Cerebellar nuclear complex (tissue), 1 donor: ENCODE results near the gene WWOX.
A peak's percentile ranks its signal among the peaks of the same experiment; 100 is the strongest.

Source experiments
- DNase-seq, 2 experiments: peaks; one replicate each; lab custom pipeline; 2025; lab: John Stamatoyannopoulos, UW

Gene WWOX

DNA sequence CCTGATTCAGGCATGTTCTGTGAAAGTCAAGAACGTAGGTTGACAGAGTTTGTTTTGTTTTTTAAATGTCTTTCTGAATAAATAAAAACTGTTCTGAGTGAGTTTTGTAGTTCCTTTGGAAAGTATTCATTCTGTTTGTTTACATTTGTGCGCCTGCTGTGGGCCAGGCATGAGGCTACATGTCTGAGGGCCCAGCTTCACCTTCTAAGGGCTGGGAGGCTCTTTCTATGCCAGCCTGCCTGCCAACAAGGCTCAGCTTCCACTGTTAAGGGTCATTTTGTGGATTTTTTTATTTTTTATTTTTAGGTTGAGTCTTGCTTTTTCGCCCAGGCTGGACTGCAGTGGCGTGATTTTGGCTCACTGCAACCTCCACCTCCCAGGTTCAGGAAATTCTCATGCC, 6.1 kb downstream of the WWOX start:
- DNase-seq: no peak

DNA sequence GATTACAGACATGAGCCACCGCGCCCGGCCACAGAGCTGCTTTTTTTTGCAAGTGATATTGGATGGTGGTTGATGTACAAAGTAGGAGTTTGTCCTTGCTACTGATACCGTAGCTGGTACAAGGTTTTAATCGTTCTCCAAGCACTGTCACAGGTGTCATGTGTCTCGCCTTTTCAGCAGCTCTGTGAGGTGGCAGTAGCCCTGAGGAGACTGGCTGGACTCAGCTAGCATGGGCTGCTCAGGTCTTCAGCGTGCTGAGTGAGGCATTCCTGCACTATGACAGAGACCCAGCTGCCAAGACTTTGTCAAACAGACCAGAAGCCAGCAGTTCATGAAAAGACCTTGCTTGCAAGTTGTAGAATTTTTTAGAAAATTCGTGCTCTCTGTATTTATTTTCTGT, 7.2 kb downstream of the WWOX start:
- no peak for DNase-seq

GRCh38 chr16:78108451-78108850, 9.0 kb downstream of the WWOX start:
- DNase-seq: no peak

GRCh38 chr16:78113258-78113657, 13.8 kb downstream of the WWOX start:
- DNase-seq: no peak

DNA sequence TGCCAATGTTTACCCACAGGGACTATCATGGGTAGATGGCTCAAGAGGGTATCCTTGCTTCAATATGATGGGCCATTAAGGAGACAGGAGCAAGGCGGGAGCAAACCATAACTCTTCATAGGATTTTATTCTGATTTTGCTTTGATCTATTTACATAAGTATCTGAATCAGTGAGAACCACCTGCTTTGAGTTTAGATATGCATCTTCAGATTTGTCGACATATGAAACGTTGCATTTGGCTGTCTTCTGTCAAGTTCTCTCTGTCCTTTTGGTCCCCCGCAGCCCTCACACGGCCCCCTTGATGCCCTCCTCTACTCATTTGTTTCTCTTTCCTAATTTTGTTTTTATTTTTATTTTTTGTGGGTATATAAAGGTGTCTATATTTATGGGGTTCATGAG, 16.2 kb downstream of the WWOX start:
- no peak for DNase-seq

GRCh38 chr16:78116946-78117345, 17.5 kb downstream of the WWOX start:
- no peak for DNase-seq

- no peak for DNase-seq
These were observed 17.9 kb downstream of the WWOX start for GRCh38 chr16:78117391-78117790.

GRCh38 chr16:78118469-78119025, 19.1 kb downstream of the WWOX start:
- no peak for DNase-seq

- peak in 1 of 2 experiments; percentile 52 for DNase-seq
These were observed 23.4 kb downstream of the WWOX start for GRCh38 chr16:78122774-78123315.

- no peak for DNase-seq
These were observed 25.8 kb downstream of the WWOX start for GRCh38 chr16:78125112-78125844.

- no peak for DNase-seq
These were observed 27.2 kb downstream of the WWOX start for GRCh38 chr16:78126662-78127061.

- no peak for DNase-seq
These were observed 27.7 kb downstream of the WWOX start for GRCh38 chr16:78127130-78127529.

DNA sequence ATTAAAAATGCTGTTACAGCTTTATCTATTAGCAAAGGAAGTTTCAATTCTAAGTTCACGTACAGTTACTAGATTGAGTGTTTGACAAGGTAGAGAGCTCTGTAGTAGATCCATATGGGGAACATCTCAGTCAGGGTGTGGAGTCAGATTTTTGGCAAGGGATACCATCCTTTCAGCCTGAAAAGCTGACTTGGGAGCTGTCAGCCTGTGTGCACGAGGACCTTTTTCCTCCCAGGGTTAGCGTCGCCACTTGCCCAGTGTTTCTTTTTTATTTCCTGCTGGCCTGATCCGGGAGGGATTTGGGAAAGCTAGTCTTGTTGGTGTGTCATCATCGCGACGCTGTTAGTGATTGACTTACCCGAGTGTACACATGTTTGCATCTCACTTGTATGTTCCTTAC, 29.5 kb downstream of the WWOX start:
- no peak for DNase-seq

DNA sequence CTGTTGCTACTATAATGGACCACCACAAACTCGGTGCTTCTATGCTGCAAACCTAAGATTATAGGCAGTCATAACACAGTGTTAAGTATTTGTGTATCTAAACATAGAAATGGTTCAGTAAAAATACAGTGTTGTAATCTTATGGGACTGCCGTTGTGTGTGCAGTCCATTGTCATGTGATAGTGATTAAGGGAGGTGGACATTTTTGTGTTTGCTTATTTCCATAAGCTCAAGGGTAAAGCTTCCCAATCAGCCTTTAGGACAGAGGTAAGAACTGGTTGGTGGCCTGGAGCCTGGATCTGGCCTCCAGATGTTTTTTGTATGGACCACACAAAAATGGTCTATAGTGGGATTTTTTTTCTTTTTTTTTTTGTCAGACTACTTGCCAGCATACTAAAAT, 29.9 kb downstream of the WWOX start:
- no peak for DNase-seq

- DNase-seq: no peak
These were observed 30.7 kb downstream of the WWOX start for GRCh38 chr16:78130083-78130608.

GRCh38 chr16:78130950-78131349, 31.5 kb downstream of the WWOX start:
- DNase-seq: no peak

DNA sequence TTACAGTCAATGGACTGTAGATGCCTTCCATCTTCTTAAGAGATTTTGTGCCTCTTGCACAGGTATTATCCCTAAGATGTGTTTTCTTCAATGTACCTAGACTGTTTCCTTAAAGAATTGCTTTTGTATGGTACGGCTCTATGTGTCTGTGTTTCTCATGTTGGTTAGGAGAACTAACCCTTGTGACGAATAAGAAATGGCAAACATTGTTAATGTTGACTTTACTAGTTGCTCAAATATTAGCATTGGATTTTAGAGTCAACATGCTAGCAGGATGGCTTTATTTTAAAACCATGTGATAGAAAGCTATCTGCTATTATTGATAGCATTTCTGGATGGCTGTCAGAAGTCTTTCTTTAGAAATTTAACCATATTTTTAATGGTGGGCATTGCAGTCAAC, 34.5 kb downstream of the WWOX start:
- no peak for DNase-seq

DNA sequence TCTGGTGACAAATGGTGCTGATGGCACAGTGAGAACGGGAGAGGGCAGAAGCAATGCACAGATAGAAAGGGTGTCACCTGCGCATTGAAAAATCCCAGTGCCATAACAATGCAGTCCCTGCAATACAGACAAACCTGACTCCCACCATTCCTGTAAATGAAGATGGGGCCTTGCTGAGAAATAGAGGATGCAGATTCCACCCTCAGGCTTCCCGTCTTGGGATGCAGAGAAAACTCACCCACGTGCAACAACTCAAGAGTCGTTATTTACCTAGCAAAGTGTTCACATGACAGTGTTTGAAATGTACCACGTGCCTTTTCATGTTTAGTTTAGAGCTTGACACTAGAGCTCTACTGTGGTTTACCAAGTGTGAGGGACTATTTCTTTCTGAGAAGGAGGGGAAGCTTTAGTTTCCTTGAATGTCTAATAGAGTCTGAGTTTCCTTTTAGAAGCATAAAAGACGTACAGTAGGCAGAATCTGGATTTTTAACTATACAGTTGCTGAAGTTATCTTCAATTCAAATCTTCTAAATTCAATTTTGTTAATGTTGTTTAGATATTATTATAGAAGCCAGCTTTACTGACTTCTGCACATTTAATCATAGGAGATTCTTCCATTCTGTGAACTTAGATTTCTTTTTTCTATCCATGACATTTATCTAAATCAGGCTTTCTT, 35.6 kb downstream of the WWOX start:
- no peak for DNase-seq

DNA sequence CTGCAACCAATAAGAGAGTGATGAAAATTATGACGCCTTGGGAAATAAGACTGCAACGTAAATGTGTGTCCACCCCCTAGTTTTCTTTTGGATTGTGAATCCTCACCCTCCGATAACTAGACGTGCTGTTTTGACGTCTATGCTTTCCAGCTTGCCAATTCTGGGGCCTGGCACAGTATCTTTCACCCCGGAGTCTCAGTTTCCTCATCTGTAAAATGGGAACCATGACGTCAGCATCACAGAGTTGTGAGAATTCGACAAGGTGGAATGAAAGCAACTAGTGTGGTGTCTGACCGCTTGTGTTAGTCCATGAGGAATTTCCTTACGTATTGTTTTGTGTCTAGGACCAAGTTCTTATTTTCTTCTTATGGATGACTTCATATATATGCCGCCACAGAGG, 37.7 kb downstream of the WWOX start:
- DNase-seq: no peak

DNA sequence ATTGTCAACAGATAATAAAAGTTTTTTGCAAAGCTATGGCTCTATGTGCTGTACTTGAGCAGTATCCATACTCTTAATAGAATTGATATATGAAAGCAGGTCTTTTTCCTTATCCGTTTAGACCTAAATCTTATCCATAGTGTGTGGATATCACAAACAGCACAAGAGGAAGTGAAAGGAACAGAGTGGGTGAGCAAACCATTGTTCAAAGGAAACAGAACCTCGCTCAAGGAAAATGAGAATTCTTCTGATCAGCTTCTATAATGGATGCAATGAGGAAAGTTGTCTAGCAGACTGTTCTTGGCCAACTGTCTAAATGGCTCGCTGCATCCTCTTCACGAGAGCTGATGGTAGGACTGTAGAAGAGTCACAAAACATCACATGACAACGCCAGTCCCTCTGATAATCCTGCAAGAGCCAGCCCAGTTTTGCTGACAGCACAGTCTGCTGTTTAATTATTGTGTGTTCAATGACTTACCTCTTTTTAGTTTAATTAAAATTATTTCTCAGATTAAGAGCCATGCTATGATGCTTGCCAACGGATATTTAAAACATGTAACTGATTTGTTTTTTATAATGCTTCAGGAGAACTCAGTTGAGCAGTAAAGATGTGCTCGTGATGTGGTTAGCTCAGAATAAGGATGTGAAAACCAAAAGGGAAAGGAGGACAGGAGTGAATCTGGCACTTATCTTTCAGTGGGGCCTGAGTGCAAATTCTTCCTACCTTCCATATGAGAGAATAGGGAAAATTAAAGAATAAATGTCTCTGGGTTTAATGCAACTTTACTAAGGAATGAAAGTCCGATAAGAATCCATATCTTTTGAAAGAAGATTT, 38.5 kb downstream of the WWOX start:
- no peak for DNase-seq

- no peak for DNase-seq
These were observed 41.5 kb downstream of the WWOX start for GRCh38 chr16:78140818-78141466.

GRCh38 chr16:78142788-78143187, 43.3 kb downstream of the WWOX start:
- no peak for DNase-seq
